GM19455 (cell line): ENCODE results near the gene RPS15.
"Not testable (repeated sequence)": the region's sequence is repeated elsewhere in the genome, so short reads cannot be mapped to it uniquely, and the experiment has no call there.

Source experiments
- ATAC-seq: cut with Tn5 transposase; IDR thresholded peaks from one replicate; pipeline ENCODE4 v1.9.1; 2021; ENCODE audit not compliant: unreplicated experiment

RPS15 gene

GRCh38 chr19:1433119-1434039 is 4.8 kb upstream of the RPS15 start:
- ATAC-seq, result no peak

GRCh38 chr19:1434040-1434366 is 4.2 kb upstream of the RPS15 start:
- no peak for ATAC-seq

- no peak for ATAC-seq
Observed at GRCh38 chr19:1434577-1435060, 3.6 kb upstream of the RPS15 start.

GRCh38 chr19:1435378-1435989 is 2.7 kb upstream of the RPS15 start:
- ATAC-seq, result no peak

GRCh38 chr19:1437609-1438008 is 587 bp upstream of the RPS15 start:
- ATAC-seq, result no peak

- no peak for ATAC-seq
Observed at GRCh38 chr19:1438933-1439354, 748 bp downstream of the RPS15 start.

GRCh38 chr19:1439525-1440417 is 1.6 kb downstream of the RPS15 start:
- ATAC-seq, result not testable (repeated sequence)

GRCh38 chr19:1440418-1440801 is 2.2 kb downstream of the RPS15 start:
- ATAC-seq, result no peak

- no peak for ATAC-seq
Observed at GRCh38 chr19:1441022-1441426, 2.8 kb downstream of the RPS15 start.

- ATAC-seq, result no peak
Observed at GRCh38 chr19:1441677-1442438, 3.7 kb downstream of the RPS15 start.

- no peak for ATAC-seq
Observed at GRCh38 chr19:1445185-1445931, 7.2 kb downstream of the RPS15 start.

GRCh38 chr19:1445932-1446712 is 7.9 kb downstream of the RPS15 start:
- no peak for ATAC-seq

GRCh38 chr19:1446713-1447481 is 8.7 kb downstream of the RPS15 start:
- ATAC-seq, result no peak

- ATAC-seq, result no peak
Observed at GRCh38 chr19:1447504-1447903, 9.3 kb downstream of the RPS15 start.

GRCh38 chr19:1447944-1448343 is 9.7 kb downstream of the RPS15 start:
- ATAC-seq, result no peak

GRCh38 chr19:1449467-1450442 is 11.6 kb downstream of the RPS15 start, which contains the start of gene APC2:
Gene APC2, plus strand, starts transcription at chr19:1450121. Its CDS starts 2,881 bp downstream, at chr19:1453002.
- ATAC-seq, result no peak
